Tongue (tissue), 2 donors: ENCODE results near the gene NTM. TPM values are rescaled to one million over a fixed set of nuclear protein-coding genes. Genes with fewer than 3 reads are reported as not detected.
A peak's percentile ranks its signal among the peaks of the same experiment; 100 is the strongest.

Experiments
- DNase-seq: peaks from one replicate; pipeline ENCODE4 v3.0.0-alpha.2; 2015
- total RNA-seq: library from RNA; depleted of rRNA; stranded (reverse); fragments of >200 nt; gene quantifications from one replicate; pipeline ENCODE4 v1.2.3, GENCODE V29; 2014

The NTM gene
- total RNA-seq, 1 donor from 2014 or later, result 12.1 TPM

DNA sequence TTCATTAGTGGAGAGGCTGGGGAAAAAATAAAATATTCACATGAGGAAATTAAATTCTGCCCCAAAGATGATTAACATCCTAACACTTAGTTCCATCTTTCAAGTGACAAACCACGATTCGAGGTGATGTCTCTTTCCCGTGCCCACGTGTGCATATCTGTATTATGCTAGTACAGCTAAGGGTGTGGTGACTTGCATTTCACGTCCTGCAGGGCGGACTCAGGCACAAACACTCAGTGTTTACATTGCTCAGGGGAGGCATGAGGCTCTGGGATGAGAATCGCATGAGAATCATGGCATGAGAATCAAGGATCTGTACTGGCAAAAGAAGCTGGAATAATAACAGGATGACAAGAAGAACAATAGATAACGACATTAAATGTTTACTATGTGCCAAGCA, 179.4 kb downstream of the NTM start:
- DNase-seq, result no peak

- DNase-seq, result no peak
Observed at GRCh38 chr11:131560287-131560686, 189.9 kb downstream of the NTM start.

GRCh38 chr11:131561501-131561900, 191.1 kb downstream of the NTM start:
- no peak for DNase-seq

GRCh38 chr11:131561972-131562371, 191.6 kb downstream of the NTM start:
- no peak for DNase-seq

- DNase-seq, result no peak
Observed at GRCh38 chr11:131568318-131568717, 197.9 kb downstream of the NTM start.

DNA sequence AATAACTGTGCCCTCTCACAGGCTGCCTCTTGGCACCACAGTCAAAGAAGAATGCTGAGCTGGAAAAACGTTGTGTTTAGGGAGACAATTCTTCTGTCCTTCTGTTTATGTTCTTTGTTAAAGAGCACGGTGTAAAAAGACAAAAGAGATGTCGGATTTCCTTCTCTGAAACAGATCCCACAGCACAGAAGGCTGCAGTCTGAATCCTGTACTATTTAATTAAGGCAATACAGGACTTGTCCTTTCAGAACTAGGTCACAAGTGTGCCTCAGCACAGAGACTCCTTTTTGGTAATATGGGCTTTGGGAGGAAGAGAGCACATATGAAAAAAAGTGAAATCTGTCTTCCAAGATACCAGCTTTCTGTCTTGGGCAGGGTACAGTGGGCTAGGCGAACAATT, 201.2 kb downstream of the NTM start:
- no peak for DNase-seq

DNA sequence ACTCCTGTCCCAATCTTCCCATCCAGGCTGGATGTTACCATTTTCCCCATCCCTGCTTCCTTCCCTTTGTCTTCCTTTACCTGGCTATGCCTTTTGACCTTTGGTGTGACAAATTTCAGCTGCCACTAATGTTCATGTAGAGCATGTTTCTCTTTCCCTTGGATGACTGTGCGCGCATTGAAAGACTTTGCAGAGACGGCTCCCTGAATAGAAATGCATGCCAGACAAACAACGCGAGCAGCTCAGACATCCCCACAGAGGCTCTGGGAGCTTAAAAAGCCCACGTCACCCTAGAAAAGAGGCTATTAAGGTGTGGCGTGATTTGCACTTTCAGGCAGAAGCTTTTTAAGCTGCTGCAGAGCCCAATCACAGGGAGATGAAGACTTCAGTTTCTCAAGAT, 202.0 kb downstream of the NTM start:
- DNase-seq, result no peak

GRCh38 chr11:131579932-131580387, 209.5 kb downstream of the NTM start:
- DNase-seq, result peak; percentile 61

GRCh38 chr11:131580476-131580875, 210.1 kb downstream of the NTM start:
- no peak for DNase-seq

GRCh38 chr11:131581046-131581445, 210.6 kb downstream of the NTM start:
- no peak for DNase-seq

DNA sequence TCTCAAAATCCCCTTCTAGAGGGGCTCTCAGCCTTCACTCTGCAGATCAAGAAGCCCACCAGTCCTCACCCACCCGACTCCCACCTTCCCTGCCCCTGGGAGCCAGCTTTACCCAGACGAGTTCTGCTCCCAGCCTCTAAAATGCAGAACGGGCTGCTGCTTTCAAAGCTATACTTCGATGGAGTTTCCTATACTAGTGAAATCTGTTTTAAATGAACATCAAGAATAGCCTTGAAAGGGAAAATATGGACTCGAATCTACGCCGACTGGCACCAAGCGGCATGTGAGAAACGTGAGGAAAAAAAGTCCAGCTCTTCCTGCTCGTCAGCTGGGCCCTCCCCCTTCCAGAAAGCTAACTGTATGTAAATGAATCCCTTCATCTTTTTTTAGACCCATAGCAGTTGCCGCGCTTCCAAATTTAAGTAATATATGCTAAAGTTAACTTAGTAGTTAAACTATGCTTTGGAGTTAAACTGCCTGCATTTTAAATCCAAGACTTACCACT, 211.7 kb downstream of the NTM start:
- DNase-seq, result no peak

DNA sequence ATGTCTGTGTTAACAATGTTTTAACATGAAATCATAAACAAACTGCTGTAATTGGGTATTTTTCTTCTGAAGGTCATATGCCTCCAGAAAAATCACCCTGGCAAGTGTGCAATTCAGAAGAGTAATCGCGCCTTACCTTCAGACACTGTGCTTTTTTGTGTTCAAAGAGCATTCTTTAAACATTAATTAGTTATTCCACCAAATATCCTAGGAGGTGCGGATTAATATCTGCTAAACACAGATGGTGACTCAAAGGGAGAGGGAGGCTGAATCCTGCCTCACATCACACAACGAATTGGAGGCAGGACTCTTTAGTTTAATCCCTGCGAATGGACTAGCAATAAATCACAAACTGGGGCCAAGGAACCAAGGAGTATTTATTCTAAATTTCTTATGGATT, 213.0 kb downstream of the NTM start:
- no peak for DNase-seq

GRCh38 chr11:131583938-131584337, 213.5 kb downstream of the NTM start:
- no peak for DNase-seq

DNA sequence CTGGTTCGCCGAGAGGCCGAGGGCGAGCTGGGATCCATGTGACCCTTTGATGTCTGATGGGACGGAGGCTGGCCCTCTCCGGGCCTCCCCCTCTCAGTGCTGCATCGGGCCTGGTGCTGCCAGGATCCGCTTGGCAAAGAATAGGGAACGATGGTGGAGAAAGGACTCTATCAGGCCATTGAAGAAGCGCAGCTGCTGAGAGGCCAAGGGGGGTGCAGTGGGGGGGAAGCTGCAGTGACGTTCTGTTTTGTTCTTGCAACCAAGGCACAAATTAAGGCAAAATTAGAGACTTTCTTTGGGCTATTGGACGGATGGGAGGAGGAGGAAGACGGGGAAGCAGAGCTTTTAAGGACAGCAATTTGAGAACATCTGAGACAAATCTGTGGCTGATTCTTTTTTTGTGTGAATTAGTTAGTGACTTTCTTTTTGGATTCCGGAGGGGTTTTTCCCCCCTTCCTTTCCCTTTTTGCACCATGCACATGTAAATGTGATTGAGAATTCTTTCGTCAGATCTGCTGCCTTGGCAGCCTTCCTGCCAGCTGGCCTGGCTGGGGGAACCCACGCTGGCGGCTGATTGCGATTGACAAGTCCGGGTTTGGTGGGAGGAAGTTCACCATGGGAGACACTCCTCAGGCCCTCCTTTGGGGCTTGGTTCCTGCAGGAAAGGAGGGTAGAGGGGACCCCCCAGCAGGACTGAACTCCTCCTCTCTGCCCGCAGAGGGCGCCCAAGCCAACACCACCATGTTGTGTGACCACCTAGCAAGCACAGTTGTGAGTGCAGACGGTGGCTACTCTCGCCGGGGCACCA, 214.6 kb downstream of the NTM start:
- DNase-seq, result peak; percentile 51

- no peak for DNase-seq
Observed at GRCh38 chr11:131588057-131588456, 217.6 kb downstream of the NTM start.

GRCh38 chr11:131591051-131591461, 220.6 kb downstream of the NTM start:
- DNase-seq, result peak; percentile 65

GRCh38 chr11:131592152-131592551, 221.7 kb downstream of the NTM start:
- no peak for DNase-seq

DNA sequence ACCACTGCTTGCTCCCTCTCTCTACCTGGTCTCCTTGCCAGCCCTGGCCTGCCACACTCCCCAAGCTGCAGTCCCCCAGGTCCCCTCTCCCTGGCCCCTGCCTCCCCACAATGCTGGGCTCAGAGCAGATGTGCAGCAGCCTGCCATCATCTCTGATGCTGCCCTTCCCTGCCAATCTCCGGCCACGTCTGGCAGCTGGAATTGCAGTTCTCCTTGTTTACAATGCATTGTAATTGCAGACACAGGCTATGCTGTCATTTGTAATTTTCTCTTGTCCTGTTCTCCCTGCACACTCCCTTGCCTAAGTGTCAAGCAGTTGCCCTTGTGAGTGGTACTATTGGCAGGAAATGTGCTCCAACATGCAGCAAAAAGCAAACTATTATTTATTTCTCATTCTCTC, 222.3 kb downstream of the NTM start:
- no peak for DNase-seq

GRCh38 chr11:131593301-131593700, 222.9 kb downstream of the NTM start:
- no peak for DNase-seq

DNA sequence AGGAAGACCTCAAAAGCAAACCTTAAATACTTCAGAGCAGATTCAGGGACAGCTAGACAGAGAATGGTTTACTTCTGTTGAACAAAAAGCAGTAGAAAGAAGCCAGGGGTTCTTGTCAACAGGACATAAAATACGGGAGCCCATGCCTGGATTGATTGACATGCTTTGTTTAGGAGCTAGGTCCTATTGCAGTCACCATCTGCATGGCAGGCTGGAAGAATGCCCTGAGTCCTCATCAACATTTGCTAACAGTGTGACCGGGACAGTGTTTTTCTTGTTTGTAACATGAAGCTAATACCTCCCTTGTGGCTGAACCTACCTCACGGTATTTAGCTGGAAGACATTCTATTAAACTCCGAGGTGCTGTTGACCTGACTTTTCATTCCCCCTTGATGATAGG, 225.4 kb downstream of the NTM start:
- peak; percentile 54 for DNase-seq

DNA sequence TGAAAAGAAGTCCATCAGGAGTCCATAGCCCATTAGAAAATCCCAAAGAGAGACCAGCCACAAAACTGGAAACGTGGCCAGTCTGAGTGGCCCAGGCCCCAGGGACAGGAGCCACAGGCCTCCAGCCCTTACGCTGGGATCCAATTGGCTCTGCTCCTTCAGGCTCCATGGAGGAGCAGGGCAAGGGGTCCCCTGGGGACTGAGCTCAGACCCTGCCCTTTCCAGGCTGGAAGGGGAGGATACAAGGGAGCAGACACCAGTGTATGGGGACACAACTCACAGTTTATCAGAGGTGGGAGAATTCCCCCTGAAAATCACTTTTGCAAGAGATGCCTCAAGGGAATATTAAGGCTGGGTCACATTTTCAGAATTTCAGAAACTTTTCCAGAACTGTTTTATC, 227.5 kb downstream of the NTM start:
- DNase-seq, result no peak

GRCh38 chr11:131598305-131598704, 227.9 kb downstream of the NTM start:
- no peak for DNase-seq

DNA sequence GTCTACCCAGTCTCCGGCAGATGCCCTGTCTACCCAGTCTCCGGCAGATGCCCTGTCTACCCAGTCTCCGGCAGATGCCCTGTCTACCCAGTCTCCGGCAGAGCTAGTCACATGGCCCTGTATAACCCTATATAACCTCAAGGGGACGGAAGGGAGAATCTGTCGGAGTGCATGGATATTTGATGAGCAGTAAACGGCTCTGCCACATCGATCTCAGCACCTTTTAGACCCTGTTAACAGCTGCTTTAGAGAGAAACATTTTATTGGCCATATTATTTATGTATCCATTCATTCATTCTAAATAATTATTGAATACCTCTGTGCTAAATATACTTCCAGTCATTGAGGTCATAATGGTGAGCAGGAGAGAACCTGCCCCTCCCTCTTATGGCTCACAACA, 228.9 kb downstream of the NTM start:
- DNase-seq, result no peak

DNA sequence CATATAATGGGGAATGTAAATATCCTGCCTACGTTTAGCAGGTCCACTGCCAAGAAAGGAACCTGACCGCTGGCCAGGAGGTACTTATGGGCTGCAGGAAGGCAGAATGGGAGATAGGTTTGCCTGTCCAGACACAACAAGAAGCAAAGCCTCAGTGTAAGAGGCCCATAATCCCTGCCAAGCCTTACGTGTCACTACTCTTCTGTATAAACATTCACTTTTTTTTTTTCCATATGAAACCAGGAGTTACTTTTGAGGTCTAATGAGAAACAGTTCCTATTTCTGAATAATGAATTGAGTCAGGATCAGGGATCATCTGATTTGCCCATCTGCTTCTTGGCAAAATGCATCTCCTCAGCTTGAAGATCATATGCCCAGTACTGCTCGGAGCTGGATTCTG, 230.2 kb downstream of the NTM start:
- DNase-seq, result peak; percentile 63
